ENCODE data around the gene METTL24. TPM values are rescaled to one million over a fixed set of nuclear protein-coding genes. Genes with fewer than 3 reads are reported as not detected.

Gene METTL24
- total and polyA plus RNA-seq, 2 of the 8 experiments (the other 6 are each of a cell fraction or from before 2014, with no cell fraction given): 0.30 to 0.39 TPM

DNA sequence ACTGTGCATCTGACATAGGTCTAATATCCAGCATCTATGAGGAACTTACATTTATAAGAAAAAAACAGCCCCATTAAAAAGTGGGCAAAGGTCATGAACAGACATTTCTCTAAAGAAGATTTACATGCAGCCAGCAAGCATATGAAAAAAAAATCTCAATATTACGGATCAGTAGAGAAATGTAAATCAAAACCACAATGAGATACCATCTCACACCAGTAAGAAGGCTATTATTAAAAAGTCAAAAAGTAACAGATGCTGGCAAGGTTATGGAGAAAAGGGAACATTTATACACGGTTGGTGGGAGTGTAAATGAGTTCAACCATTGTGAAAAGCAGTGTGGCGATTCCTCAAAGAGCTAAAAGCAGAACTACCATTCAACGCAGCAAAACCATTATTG lies 13.1 kb downstream of the METTL24 start (continued):
- TF ChIP-seq, protein P1, sequence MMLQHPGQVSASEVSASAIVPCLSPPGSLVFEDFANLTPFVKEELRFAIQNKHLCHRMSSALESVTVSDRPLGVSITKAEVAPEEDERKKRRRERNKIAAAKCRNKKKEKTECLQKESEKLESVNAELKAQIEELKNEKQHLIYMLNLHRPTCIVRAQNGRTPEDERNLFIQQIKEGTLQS (IDR thresholded peaks at IDR 0.05; ENCODE audit: insufficient read depth, low read depth, low read length): no peak
